ENCODE data around the gene GPX5. TPM values are rescaled to one million over a fixed set of nuclear protein-coding genes. Genes with fewer than 3 reads are reported as not detected.
"Not testable (repeated sequence)": the region's sequence is repeated elsewhere in the genome, so short reads cannot be mapped to it uniquely, and the experiment has no call there.

Gene GPX5
- polyA plus RNA-seq, 3 donors, result not detected

DNA sequence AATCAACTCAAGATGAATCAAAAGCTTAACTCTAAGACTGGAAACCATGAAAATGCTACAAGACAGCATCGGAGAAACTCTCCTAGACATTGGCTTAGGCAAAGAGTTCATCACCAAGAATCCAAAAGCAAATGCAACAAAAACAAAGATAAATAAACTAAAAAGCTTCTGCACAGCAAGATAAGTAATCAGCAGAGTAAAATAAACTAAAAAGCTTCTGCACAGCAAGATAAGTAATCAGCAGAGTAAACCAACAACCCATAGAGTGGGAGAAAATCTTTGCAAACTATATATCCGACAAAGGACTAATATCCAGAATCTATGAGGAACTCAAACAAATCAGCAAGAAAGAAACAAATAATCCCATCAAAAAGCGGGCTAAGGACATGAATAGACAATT is 21.3 kb downstream of the GPX5 start:
- WGBS, 3 donors, result 61 to 76% (median 61%) methylated on average over 3 of the region's 3 CpGs
- not testable (repeated sequence) for H3K27ac ChIP-seq (ENCODE audit: low read depth, low read length)

GRCh38 chr6:28551891-28552666 is 26.4 kb downstream of the GPX5 start:
- no peak overlapping the region for H3K27ac ChIP-seq (ENCODE audit: low read depth, low read length)
- WGBS, 3 donors, result 62 to 64% (median 63%) methylated on average over 4 of the region's 4 CpGs

DNA sequence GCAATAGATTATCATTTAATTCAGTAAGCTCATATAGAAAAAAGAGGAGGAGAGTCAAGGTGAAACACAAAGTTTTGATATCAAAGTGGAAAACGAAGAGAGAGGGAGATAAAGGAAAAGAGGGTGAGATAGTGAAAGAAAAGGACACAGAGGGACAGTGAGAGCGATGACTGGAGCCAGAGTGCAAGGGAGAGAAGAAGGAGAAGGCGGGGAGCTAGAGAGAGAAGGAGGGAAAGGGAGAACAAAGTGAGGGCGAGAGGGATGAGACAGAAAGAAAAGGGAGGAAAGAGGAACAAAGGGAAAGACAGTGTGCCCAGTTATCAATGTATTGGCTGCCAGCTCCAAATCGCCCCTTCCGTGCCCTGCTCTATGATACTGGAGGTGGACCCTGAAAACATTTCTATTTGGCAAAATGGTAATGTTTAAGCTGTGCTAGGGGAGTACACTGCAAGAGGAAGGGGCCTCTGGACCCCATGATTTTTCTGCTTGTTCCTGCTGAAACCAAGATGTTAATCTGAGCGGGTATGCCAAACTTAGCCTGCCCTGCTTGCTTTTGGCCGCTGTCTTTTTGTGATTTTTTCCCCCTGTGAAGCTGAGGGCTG is 27.8 kb downstream of the GPX5 start:
- no peak overlapping the region for H3K27ac ChIP-seq (ENCODE audit: low read depth, low read length)
- 35 to 48% (median 38%) methylated on average over 8 of the region's 8 CpGs for WGBS, 3 donors

DNA sequence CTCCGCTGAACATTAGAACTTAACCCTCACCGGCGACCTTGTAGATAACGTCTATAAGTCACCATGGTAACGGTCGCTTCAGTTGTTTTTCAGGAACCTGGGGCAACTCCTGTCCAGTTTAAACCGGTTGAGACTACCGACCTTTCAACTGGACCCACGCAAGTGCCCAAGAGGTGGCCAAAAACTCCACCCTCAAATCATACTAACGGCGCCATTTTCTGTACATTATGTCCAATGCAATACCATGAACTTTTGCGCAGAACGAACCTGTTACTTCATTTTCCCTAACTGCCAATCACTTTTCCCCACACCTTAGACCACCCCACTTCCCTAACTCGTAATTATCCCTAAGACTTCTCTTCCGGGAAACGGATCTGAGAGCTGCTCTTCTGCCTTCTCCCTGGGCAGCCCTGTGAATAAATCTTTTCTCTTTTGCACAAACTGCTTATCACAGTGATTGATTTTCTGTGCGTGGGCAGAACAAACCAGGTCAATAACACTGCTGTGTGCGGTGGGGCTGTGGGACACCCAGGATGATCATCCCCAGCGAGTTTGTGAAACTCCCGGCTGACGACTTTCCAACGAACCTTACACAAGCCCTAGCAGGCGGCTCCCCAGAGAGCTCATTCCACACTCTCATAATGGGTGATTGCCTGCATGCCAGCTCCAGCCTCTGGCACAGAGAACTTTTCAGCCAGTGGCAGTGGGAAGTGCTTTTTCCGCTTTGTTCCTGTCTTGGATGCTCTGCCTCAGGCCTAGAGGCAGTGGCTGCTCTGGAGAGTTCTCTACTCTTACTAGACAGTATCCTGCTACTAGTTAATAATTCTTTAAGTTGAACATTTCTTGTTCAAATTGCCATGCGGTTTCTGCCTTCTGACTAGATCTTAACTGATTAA is 28.6 kb downstream of the GPX5 start:
- WGBS, 3 donors, result 14 to 26% (median 24%) methylated on average over 25 of the region's 25 CpGs
- H3K27ac ChIP-seq (ENCODE audit: low read depth, low read length), result no peak overlapping the region

GRCh38 chr6:28555136-28555535 is 29.5 kb downstream of the GPX5 start:
- 39 to 69% (median 55%) methylated on average over 2 of the region's 2 CpGs for WGBS, 3 donors
- no peak overlapping the region for H3K27ac ChIP-seq (ENCODE audit: low read depth, low read length)

DNA sequence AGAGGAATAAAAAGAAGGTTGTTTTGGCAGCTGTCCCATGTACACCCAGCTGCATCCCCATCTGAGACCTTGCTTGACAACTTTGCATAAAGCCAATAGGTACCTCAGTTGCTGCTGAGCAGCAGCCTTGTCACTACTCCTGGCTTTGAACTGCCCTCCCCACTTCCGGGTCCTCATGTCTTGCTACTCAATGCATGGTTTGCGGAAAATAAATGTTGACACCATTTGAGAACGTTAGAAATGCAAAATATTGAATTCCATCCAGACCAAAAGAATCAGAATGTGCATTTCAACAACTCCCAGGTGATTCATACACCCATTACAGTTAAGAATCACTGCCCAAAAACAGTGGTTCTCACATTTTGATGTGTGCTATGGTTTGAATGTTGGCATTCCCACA is 32.9 kb downstream of the GPX5 start:
- 40 to 73% (median 72%) methylated on average over 3 of the region's 3 CpGs for WGBS, 3 donors
- H3K27ac ChIP-seq (ENCODE audit: low read depth, low read length), result no peak overlapping the region

DNA sequence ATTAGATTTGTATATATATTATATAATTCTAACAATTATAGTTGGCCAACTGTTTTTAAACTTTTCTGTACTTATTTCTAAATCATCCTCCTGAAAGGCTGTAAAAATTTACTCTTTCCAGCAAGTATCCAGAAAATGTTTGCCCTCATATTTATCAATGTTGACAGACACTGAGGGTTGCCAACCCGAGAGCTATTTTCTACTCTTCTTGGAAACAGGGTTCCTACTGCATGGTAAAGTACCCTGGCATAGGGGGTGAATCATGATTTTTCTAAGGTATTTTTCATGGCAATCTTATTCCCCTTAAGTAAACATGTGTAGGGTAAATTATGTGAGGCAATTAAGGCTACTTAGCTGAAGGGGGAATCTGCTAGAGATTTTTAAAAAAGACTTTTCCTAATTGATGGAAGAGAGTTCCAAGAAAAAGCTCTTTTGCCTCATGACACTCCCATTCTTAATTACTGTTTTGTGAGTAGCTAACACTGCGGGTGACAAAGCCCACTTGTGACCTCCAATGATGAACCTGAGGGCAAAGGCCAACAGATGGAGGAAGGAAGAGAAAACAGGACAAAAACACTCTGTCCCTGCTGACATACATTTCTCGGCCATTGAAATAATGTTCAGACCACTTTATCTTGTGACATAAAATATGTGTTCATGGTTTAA is 37.9 kb downstream of the GPX5 start:
- no peak overlapping the region for H3K27ac ChIP-seq (ENCODE audit: low read depth, low read length)
- 35 to 55% (median 46%) methylated on average over 3 of the region's 3 CpGs for WGBS, 3 donors

DNA sequence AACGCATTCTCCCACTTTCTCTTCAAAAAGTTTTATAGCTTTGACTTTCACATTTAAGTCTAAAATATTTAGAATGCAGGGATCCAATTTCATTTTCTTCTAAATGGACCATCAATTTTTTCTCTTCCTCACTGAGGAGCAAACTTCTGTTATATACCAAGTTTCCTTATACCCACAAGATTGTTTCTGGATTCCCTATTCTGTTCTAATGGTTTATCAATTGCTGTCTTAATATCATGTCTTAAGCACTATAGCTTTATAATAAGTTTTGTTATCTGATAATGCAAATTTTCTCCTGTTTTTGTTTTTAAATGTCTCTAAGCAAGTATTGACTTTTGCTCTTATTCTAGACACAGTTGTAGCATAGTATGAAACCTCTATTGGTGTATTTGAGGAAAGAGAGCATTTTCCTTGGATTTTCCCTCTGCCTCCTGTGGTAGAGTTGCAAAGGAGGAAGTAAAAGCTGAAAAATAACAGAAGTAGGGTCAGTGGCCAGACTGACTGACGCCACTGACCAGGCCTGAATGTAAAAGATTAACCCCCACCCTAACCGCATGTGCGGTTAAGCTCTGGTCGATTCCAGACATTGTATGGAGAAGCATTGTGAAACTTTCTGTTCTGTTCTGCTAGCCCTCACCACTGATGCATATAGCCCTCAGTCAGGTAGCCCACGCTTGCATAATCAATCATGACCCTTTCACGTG is 40.3 kb downstream of the GPX5 start:
- WGBS, 3 donors, result 26 to 60% (median 55%) methylated on average over 7 of the region's 7 CpGs
- H3K27ac ChIP-seq (ENCODE audit: low read depth, low read length), result no peak overlapping the region

DNA sequence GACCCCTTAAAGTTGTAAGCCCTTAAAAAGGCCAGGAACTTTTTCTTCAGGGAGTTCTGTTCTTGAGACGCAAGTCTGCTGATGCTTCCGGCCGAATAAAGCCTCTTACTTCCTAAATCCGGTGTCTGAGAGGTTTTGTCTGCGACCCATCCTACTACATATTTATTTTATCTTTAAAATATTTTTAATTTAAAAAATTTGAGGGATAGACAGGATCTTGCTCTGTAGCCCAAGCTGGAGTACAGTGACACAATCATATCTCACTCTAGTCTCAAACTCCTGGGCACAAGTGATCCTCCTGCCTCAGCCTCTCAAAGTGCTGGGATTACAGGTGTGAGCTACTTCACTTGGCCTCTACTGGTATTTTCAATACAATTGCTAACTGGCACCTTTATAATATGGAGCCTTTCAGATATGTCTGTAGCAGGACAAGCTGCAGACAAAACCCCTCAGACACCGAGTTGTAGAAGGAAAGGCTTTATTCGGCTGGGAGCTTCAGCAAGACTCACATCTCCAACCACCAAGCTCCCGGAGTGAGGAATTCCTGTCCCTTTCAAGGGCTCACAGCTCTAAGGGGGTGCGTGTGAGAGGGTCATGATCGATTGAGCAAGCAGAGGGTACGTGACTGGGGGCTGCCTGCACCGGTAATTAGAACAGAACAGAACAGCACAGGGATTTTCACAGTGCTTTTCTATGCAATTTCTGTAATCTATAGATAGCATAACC is 41.0 kb downstream of the GPX5 start:
- no peak overlapping the region for H3K27ac ChIP-seq (ENCODE audit: low read depth, low read length)
- 86 to 92% (median 87%) methylated on average over 12 of the region's 12 CpGs for WGBS, 3 donors

DNA sequence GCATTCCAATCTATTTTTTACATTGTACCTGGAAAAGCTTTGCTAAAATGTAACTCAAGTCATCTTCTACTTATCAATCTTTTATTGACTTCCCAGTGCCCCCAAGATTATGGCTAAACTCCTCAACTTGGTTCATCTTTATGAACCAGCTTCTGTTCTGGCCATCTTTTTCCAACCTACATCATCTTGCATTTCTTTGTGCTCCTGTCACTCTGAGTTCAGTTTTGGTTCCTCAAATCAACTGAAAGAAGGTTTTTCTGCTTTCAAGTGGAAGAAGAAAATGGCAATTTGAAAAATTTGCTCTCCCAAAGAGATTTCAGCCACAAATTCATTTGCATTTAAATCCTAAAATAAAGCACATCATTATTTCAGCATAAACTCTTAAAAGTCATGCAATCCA is 41.8 kb downstream of the GPX5 start:
- no peak overlapping the region for H3K27ac ChIP-seq (ENCODE audit: low read depth, low read length)

DNA sequence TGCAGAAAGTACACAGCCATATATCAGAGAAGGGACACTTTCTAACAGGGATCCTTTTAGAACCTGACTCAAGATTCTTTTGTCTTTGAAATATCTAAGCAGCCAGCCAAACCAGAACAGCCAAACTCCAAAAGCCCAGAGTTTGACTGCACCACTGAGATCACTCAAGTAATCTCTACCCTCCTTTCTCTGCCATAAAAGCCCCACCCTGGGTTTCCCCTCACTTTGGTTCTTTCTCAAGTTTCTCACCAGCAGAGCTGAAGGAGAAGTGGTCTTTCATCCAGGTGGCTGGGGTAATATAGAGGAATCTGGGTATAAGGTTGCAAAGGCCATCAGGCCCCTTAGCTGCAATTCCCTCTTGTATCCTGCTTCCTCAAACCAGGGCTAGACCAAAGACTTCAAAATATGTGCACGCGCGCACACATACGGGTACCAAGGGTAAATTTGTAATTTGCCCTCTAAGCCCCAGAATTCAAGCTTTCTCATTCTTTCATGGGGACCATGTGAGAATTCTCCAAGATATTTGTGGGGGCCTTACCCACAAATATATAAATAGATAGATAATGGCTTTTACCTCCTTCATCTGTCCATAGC is 42.9 kb downstream of the GPX5 start:
- no peak overlapping the region for H3K27ac ChIP-seq (ENCODE audit: low read depth, low read length)
- 92 to 98% (median 97%) methylated on average over 4 of the region's 4 CpGs for WGBS, 3 donors

- H3K27ac ChIP-seq (ENCODE audit: low read depth, low read length), result no peak overlapping the region
- WGBS, 3 donors, result 56 to 71% (median 60%) methylated on average over 2 of the region's 2 CpGs
These were observed 44.1 kb downstream of the GPX5 start for GRCh38 chr6:28569748-28570147.

GRCh38 chr6:28580475-28580874 is 54.8 kb downstream of the GPX5 start:
- H3K27ac ChIP-seq (ENCODE audit: low read depth, low read length), result no peak overlapping the region

DNA sequence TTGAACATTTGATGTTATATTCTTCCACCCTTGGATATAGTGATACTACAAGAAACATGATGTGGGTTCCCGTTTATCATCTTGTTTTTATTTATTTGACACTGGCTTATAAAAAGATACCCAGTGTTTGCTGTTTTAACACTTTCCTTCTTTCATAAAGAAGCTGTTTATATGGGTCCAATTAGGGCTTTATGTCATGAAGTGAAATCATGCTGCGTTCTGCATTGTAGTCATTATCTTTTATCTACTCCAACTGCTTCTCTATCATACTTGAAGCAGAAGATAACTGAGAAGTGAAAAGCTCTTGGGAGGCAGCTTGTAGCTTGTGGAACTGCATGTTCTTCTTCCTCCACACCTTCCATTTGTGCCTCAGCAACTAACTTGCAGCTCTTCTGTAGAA is 57.8 kb downstream of the GPX5 start:
- H3K27ac ChIP-seq (ENCODE audit: low read depth, low read length), result no peak overlapping the region
- 77 to 92% (median 82%) methylated on average over 2 of the region's 2 CpGs for WGBS, 3 donors
